Activated CD4-positive, alpha-beta T cell treated with anti-CD3 and anti-CD28 coated beads for 24 hours (primary cell): ENCODE data around the gene ACTL7A.
"Not testable (repeated sequence)": the region's sequence is repeated elsewhere in the genome, so short reads cannot be mapped to it uniquely, and the experiment has no call there.

ENCODE experiments used
- DNase-seq, 2 donors: peaks; one replicate each; pipeline ENCODE4 v3.0.0-alpha.2; 2020; ENCODE audit warnings: low read depth in 2 of 2

Gene ACTL7A

GRCh38 chr9:108848296-108848695 lies 13.8 kb upstream of the ACTL7A start:
- not testable (repeated sequence) for DNase-seq

- no peak for DNase-seq
These were observed 11.7 kb upstream of the ACTL7A start for GRCh38 chr9:108850293-108850897.

- no peak for DNase-seq
These were observed 10.9 kb upstream of the ACTL7A start for GRCh38 chr9:108851138-108851537.

- no peak for DNase-seq
These were observed 10.0 kb upstream of the ACTL7A start for GRCh38 chr9:108852079-108852478.

GRCh38 chr9:108854094-108854493 lies 8.0 kb upstream of the ACTL7A start:
- no peak for DNase-seq

- DNase-seq, result no peak
These were observed 7.2 kb upstream of the ACTL7A start for GRCh38 chr9:108854641-108855528.

- DNase-seq, result no peak
These were observed 6.6 kb upstream of the ACTL7A start for GRCh38 chr9:108855529-108855886.

GRCh38 chr9:108855888-108856287 lies 6.2 kb upstream of the ACTL7A start, which contains the start of gene ACTL7B:
TSS of gene ACTL7B (minus strand) at chr9:108855986. CDS start at chr9:108855930, 56 bp downstream.
- no peak for DNase-seq

GRCh38 chr9:108857572-108857971 lies 4.5 kb upstream of the ACTL7A start:
- DNase-seq, result no peak

- no peak for DNase-seq
These were observed 2.5 kb upstream of the ACTL7A start for GRCh38 chr9:108859459-108860114.

- no peak for DNase-seq
These were observed 1.7 kb upstream of the ACTL7A start for GRCh38 chr9:108860354-108860753.

- no peak for DNase-seq
These were observed 1.3 kb upstream of the ACTL7A start for GRCh38 chr9:108860764-108861163.

GRCh38 chr9:108861464-108861863 lies 602 bp upstream of the ACTL7A start:
- DNase-seq, result no peak

GRCh38 chr9:108863891-108864290 lies 1.8 kb downstream of the ACTL7A start:
- DNase-seq, result no peak

- DNase-seq, result no peak
These were observed 2.4 kb downstream of the ACTL7A start for GRCh38 chr9:108864446-108864845.

- no peak for DNase-seq
These were observed 3.0 kb downstream of the ACTL7A start for GRCh38 chr9:108865037-108865436.

GRCh38 chr9:108866001-108866420 lies 3.9 kb downstream of the ACTL7A start:
- DNase-seq, result no peak

- no peak for DNase-seq
These were observed 5.0 kb downstream of the ACTL7A start for GRCh38 chr9:108867116-108867515.

GRCh38 chr9:108867829-108868228 lies 5.8 kb downstream of the ACTL7A start:
- DNase-seq, result no peak

GRCh38 chr9:108869092-108869725 lies 7.1 kb downstream of the ACTL7A start:
- DNase-seq, result no peak

GRCh38 chr9:108874058-108874788 lies 12.2 kb downstream of the ACTL7A start:
- no peak for DNase-seq
